Measurements from ENCODE around the gene POLH.
"Not testable (repeated sequence)": the region's sequence is repeated elsewhere in the genome, so short reads cannot be mapped to it uniquely, and the experiment has no call there.

The POLH gene

DNA sequence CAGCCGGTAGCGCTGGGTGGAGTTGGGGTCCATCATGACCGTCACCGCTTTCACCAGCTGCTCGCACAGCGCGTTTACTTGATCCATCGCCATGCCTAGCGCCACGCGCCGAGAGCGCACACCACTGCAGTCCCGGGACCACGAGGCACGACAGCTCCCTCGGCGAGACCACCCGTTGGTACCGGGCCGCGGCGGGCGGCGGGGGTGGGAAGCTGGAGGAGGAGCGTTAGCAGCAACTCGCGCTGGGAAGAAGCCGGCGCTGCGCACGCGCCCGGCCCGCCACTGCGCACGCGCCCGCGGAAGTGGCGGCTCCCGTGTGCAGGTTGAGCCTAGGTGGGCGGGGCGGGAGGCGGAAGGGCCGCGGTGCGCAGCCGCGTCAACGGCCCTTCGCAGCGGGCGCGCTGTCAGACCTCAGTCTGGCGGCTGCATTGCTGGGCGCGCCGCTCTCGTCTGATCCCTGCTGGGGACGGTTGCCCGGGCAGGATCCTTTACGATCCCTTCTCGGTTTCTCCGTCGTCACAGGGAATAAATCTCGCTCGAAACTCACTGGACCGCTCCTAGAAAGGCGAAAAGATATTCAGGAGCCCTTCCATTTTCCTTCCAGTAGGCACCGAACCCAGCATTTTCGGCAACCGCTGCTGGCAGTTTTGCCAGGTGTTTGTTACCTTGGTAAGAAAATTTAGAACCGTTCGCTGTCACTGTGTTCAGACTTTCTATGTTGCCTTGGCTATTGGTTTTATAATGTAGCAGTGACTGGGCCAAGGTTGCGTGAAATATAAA, at the start of gene POLH, which contains the start of gene XPO5:
POLH (plus strand) TSS at position 414 of the 780 bp plus-strand sequence. CDS start 6,135 bp downstream, outside the sequence.
XPO5 (minus strand) TSS at position 267 of the 780 bp plus-strand sequence; CDS start at position 93, 174 bp downstream.
- DNase-seq, result peak; percentile 92

DNA sequence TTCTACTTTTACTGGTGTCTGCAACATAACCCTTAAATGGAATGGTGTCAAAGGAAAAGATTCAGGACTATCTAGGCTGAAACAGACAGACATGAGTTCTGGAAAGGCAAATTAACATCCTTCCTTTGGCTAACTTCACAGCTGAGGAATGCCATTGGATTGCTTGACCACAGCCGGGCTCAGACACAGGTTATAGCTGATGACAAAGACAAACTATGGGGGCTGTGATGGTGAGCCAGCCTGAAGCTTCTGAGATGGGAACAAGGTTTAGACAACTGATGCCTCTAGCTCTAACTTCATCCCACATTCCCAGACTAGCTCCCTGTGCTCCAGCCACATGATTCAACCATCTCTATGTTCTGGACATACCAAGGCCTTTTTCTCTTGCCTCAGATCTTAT, 43.8 kb upstream of the POLH start:
- no peak for DNase-seq

DNA sequence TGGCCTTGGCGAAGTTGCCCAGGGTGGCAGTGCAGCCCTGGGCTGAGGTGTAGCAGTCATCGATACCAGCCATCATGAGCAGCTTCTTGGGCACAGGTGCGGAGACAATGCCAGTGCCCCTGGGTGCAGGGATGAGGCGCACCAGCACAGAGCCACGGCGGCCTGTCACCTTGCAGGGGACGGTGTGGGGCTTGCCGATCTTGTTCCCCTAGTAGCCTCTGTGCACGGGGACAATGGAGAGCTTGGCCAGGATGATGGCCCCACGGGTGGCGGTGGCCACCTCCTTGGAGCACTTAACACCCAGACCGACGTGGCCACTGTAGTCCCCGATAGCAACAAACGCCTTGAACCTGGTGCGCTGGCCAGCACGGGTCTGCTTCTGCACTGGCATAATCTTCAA, 37.0 kb upstream of the POLH start:
- DNase-seq, result not testable (repeated sequence)

DNA sequence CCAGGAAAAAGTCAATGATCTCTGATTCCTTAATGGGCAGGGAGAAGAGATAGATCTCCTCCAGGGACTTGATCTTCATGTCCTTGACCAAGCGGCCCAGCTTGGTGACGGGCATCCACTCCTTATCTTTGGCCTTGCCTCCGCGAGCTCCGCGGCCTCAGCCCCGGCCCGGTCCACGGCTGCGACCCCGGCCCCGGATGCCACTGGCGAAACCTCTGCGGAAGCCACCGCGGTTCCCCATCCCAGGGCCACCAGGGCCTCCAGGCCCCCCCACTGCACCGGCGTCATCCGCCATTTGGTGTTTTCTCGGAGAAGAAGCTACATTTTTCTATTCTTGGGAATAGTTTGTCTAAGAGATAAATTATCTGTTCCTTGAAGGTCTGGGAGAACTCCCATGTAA, 36.6 kb upstream of the POLH start:
- DNase-seq, result not testable (repeated sequence)

DNA sequence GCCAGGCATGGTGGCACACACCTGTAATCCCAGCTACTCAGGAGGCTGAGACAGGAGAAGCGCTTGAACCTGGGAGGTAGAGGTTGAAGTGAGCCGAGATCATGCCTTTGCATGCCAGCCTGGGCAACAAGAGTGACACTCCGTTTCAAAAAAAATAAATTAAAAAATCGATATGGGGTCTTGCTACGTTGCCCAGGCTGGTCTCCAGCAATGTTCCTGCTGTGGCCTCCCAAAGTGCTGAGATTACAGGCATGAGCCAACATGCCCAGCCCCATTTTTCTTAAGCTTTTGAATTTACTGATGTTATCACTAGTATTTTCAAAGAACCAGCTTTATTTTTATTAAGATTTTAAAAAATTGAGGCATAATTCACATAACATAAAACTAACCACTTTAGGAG, 35.5 kb upstream of the POLH start:
- DNase-seq, result no peak

DNA sequence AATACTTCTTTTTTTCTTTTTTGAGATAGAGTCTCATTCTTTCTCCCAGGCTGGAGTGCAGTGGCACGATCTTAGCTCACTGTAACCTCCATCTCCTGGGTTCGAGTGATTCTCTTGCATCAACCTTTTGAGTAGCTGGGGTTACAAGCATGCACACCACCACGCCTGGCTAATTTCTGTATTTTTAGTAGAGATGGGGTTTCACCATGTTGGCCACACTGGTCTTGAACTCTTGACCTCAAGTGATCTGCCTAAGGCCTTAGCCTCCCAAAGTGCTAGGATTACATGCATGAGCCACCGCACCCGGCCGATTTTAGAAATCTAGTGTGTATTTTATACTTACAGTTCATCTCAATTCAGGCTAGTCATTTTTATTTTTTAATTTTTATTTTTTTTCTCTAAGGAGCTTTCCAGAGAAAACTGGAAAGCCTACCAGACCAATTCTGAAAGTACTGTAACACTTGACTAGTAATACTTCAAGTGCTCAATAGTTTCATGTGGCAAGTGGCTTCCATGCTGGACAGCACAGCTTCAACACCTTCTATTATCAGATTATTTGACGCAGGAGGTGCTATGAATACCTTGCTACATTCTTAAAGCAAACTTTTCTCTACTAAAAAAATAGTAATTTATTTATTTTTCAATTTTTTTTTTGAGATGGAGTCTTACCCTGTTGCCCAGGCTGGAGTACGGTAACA, 34.1 kb upstream of the POLH start:
- no peak for DNase-seq

DNA sequence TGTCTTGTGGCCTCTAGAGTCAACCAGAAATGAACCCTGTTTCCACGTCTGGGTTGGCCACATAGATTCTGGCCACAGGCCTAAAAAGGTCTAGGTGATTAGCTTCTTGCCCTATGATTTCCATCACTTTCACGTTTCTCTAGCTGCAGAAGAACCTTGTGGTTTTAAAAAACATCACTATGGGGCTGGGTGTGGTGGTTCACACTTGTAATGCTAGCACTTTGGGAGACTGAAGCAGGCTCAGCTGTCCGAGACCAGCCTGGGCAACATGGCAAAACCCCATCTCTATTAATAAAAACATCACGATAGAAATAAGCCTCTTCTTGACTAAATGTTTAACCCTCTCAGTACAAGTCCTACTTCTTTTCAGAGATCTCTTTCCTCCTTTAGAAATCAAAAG, 31.5 kb upstream of the POLH start:
- DNase-seq, result no peak

DNA sequence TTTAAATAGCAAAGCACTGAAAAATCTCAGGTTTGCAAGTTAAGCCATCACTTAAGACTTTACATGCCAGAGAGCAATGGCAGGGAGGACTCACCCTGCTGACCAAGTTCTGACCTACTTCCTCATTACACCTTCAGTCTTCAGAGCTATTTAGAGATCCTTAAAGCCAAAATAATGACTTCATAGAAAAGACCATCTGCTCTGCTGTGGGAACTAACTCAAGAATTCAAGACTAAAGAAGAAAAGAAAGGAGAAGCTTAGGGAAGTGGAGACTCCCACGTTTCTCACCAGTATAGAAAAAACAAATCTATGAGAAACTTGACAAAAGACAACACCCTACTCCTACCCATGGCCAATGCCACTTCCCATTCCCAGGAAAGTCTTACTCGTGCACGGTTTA, 28.8 kb upstream of the POLH start:
- no peak for DNase-seq

DNA sequence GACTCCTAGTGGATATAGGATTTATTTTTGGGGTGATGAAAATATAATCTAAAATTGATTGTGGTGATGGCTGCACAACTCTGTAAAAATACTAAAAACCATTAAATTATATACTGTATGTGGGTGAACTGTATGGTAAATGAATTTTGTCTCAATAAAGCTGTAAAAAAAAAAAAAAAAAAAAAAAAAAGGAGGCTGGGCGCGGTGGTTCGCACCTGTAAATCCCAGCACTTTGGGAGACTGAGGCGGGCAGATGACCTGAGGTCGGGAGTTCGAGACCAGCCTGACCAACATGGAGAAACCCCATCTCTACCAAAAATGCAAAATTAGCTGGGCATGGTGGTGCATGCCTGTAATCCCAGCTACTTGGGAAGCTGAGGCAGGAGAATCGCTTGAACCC, 18.4 kb upstream of the POLH start:
- not testable (repeated sequence) for DNase-seq

DNA sequence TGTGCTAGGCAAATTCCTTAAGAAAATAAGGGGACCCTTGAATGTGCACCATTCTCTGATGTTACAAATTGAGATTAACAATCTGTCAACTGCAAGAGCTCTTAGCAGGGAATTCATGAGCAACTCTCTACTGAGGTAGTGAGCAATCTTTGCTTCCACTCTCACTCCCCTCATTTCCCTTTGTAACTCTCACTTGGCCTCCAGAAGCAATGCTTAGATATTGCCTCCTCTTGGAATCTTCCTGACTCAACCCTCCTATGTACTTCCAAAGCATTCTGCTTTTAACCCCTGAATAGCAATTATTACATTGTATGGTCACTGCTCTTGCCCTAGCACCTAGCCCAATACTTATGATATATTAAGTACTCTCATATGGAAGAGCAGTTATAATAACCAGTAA, 16.7 kb upstream of the POLH start:
- DNase-seq, result no peak

DNA sequence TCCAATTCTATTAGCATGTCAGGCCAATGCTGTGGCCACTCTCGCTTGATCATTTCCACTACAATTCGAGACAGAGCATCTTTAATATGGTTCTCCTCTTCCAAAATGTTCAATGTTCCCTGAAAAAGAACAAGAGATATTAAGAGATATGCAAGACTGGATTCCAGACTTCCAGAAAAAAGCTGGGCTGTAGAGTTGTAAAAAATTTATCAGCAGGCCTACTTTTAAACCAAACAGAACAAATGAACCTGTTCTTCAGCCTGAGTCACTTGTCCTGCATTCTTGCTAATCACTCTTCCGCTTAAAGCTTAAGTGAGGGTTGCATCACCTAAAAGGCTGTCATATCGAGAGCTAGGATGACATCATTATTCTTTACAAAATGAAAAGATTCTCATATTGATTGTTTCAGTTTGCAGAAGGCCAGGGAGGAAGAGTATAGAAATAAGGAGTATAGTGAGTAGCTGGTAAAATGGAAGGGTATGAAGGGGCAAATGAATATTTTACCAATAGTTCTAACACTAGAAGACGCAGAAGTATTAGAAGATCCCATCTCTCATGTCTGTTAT, 5.0 kb upstream of the POLH start:
- no peak for DNase-seq

DNA sequence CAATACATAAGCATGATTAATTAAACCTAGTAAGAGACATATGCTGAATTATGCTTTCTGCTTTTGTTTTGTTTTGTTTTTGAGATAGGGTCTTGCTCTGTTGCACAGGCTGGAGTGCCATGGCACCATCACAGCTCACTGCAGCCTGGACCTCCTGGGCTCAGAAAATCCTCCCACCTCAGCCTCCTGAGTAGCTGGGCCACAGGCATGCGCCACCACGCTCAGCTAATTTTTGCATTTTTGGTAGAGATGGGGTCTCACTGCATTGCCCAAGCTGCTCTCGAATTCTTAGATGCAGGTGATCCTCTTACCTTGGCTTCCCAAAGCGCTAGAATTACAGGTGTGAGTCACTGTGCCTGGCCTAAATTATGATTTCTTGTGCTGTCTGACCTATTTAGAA, 4.0 kb upstream of the POLH start:
- DNase-seq, result no peak

DNA sequence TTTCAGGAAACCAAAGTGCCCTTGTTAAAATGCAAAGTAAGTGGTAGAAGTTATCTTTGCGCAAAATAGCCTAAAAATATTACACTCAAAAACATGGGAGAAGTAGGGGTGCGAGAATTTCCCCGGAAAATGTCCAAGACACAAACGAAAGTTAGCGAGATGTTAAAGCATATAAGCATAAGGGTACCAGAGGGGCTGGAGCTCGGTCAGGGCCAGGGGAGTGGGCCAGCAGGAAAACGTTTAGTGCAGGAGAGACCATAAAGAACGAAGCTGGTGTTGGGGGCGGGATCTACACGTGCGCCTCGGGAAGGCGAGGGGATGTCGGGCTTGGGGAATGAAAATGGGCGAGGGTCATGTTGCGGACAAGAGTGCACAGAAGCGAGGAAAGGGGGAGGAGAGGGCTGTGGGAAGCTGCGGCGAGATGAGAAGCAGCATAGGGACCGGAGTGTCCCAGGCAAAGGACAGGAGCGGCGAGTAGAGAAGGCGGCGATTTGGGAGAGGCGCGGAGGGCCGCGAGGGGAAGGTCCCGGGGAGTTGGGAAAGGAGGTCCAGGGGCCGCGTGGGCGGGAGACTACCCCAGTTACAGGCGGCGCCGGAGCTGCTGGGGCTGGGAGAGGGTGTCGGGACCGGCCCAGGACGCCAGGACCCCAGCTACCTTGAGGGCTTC, 747 bp upstream of the POLH start:
- no peak for DNase-seq

DNA sequence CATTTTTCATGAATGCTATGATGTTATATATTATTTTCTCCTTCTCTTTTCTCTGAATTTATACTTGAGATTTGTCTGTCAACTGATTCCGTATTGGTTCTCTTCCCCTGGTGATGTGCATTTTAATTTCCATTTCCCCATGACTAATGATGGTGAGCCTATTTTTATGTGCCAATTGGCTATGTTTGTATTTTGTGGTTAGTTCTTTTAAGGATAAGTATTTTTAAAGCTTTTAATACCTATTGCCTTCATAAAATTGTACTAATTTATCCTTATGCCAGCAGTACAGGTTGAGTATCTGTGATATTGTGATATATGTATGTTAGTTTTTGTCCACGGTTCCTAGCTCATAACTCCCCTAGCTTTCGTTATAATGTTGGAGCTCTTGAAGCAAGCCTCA, 2.8 kb downstream of the POLH start:
- DNase-seq, result no peak

DNA sequence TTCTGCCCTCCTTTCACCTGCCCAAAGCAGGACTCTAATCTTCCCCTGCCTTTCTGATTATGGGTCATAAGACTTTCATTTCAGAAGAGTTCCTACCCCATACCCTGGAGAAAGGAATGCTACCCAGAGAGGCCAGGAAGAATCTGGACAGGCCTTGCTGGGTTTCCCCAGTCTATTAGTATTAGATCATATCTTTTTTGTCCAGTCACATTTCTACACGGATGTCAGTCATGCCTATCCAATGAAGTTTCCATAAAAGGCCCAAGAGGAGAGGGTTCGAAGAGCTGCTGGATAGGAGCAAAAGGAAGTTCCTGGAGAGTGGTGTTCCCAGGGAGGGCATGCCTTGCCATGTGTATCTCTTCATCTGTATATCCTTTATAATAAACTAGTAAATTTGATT, 3.2 kb downstream of the POLH start:
- no peak for DNase-seq

DNA sequence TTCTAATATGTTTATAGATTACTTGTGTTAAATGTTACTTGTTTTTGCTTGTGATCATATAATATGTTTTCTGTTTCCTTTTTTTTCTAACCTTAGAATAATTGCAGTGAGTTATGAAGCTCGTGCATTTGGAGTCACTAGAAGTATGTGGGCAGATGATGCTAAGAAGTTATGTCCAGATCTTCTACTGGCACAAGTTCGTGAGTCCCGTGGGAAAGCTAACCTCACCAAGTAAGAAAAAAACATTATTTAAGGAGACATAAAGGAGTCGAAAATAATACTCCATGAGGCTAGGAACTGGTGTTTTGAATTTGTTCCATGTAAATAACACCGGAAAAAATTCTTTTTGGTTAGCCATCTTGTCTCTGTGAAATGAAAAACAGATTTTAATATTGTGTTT, 6.9 kb downstream of the POLH start:
- no peak for DNase-seq

DNA sequence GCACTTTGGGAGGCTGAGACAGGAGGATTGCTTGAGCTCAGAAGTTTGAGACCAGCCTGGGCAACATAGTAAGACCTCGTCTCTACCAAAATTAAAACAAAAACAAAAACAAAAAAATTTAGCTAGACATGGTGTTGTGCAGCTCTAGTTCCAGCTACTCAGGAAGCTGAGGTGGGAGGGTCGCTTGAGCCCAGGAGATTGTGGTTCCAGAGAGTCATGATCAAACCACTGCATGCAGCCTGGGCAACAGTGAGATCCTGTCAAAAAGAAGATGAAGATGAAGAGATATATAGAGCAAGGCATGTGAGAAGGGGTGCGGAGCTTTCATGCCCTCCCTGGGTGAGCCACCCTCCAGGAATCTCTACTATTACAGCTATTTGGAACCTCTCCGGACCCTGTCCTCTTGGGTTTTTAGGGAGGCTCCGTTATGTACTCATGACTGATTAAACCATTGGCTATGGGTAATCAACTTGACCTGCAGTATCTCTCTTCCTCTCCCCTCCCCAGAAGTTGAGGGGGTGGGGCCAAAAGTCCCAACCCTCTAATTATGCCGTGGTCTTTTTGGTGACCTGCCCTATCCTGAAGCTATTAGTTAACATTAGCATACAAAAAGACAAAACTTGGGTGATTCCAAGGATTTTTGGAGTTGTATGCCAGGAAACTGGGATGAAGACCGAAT, 9.0 kb downstream of the POLH start:
- no peak for DNase-seq

DNA sequence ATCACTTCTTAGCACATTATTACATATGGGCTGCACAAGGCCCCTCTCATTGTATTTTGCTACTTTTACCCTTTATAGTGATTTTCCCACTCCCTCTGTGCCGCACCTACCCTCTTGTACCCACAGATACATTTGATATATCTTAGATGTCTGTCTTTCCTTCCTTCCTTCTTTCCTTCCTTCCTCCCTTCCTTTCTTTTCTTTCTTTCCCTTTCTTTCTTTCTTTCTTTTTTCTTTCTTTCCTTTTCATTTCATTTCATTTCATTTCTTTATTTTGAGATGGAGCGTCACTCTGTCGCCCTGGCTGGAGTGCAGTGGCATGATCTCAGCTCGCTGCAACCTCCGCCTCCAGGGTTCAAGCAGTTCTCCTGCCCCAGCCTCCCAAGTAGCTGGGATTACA, 12.2 kb downstream of the POLH start:
- DNase-seq, result no peak

DNA sequence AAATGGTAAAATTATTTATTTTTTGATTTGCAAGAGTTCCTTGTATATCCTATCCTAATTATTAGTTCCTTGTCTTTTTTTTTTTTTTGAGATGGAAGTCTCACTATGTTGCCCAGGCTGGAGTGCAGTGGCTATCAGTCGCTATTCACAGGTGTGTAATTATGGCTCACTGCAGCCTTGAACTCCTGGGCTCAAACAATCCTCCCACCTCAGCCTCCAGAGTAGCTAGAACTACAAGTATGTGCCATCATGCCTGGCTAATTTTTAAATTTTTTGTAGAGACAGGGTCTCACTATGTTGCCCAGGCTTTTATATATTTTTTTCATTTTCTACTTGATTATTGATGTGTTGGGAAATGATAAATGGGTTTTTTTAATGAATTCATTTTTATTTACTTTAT, 13.6 kb downstream of the POLH start:
- not testable (repeated sequence) for DNase-seq

DNA sequence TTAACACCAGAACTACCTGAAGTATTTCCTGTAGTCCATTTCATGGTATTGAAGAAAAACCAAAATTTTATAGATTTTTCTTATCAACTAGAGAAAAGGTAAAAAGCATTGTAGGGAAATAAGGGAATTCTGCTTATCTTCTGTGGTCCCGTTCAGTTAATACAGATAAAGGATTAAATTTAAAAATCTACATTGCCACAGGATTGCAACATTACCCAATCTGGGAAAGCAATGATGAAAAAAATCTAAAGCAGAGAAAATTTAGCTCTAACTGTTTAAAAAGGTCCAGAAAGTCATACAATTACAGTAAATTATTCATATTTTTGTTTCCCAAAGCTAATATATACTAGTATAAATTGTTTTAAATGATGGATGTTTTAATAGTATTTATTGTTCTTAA, 18.0 kb downstream of the POLH start:
- DNase-seq, result no peak

DNA sequence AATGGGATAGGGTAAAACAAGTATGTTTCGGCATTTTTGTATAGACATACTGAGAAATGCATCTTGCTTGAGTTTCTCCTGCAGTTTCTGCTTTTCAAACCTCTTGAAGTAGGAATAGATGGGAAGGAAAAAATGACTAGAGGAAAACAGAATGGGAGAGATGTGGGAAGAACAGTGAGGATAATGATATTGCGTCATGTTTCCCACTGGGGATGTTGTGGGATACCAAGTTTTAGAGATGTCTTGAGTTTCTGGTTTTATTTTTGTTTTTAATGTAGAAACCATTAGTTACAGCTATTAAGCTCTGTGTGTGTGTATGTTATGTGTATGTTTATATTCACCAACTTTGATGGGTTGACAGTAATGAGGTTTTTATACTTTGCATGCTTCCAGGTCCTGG, 24.6 kb downstream of the POLH start:
- DNase-seq, result no peak

DNA sequence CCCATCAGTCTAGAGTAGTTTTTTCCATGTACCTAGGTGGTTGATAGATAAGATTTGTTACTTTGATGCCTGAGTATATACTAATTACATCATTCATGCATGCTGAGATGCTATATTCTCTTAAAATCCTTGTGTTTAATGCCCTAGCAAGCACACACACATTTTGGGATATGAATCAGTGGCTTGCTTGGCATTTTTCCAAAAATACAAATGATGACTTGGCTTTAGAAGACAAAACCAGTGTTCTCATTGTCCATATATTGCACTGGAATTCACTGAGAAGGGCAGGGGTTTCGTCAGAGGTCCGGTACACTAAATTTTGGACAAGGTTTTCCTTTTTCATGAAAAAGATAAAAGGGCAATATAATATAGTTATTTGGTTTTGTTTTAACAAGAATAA, 28.2 kb downstream of the POLH start:
- DNase-seq, result no peak

DNA sequence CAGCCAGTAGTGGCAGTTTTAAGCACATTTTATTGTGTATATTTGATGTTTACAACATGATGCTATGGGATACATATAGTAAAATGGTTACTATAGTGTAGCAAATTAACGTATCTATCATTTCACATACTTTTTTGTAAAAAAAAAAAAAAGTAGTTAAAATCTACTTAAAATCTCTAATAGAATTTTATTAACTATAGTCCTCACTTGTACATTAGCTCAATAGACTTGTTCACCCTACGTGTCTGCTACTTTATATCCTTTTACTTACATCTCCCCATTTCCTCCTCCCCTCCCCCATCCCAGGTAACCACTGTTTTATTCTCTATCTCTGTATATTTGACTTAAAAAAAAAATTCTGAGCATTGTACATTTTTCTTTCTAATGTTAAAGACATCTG, 30.0 kb downstream of the POLH start:
- DNase-seq, result no peak

All from CD4-positive, alpha-beta T cell treated with Interferon gamma for 1 hour (primary cell).